Nephron (organoid): Measurements from ENCODE around the gene AMPD3.

Experiments
- H3K27ac Mint-ChIP-seq, 3 experiments: 2 replicates each; pipeline ENCODE4 v1.8.0; 2020; ENCODE audit warnings: mixed read lengths in 3 of 3, mild to moderate bottlenecking in 2 of 3, moderate library complexity in 1 of 3
- H3K27me3 Mint-ChIP-seq: 2 replicates; pipeline ENCODE4 v1.8.0; 2021; ENCODE audit warnings: low read depth, mild to moderate bottlenecking, moderate library complexity, mixed read lengths
- H3K36me3 Mint-ChIP-seq: 2 replicates; pipeline ENCODE4 v1.8.0; 2020; ENCODE audit warnings: low read depth, mixed read lengths
- H3K4me1 Mint-ChIP-seq: 2 replicates; pipeline ENCODE4 v1.8.0; 2020; ENCODE audit warnings: mixed read lengths
- H3K4me3 Mint-ChIP-seq, 3 experiments: 2 replicates each; pipeline ENCODE4 v1.8.0; 2020; ENCODE audit warnings: mild to moderate bottlenecking in 3 of 3, mixed read lengths in 3 of 3, moderate library complexity in 2 of 3
- H3K9me3 Mint-ChIP-seq: 2 replicates; pipeline ENCODE4 v1.8.0; 2020; ENCODE audit warnings: mixed read lengths
- TF ChIP-seq, protein P1 (sequence below), 3 experiments: fragments of 200-600 bp; sonication (generic); IDR thresholded peaks; one replicate each; pipeline ENCODE4 v1.5.0; 2021; ENCODE audit warnings: antibody characterized with exemption in 3 of 3; ENCODE audit not compliant: unreplicated experiment in 3 of 3

The AMPD3 gene

GRCh38 chr11:10454878-10455631 lies at the start of gene AMPD3:
Gene AMPD3 (plus strand): TSS chr11:10455264. CDS start chr11:10461520, 6,256 bp downstream.
- Mint-ChIP-seq H3K4me1 (peaks cover 58% of the 10 kb centered on the region), H3K36me3 (no peaks in the 10 kb centered on the region), H3K27ac (peak within 1 kb of the TSS; percentile 7 to 78 (median 74)), H3K27me3 (peaks cover 37% of the 10 kb centered on the region), H3K9me3 (no peaks in the 10 kb centered on the region), H3K4me3 (peak within 1 kb of the TSS; percentile 74 to 78 (median 74))
- TF ChIP-seq, protein P1, sequence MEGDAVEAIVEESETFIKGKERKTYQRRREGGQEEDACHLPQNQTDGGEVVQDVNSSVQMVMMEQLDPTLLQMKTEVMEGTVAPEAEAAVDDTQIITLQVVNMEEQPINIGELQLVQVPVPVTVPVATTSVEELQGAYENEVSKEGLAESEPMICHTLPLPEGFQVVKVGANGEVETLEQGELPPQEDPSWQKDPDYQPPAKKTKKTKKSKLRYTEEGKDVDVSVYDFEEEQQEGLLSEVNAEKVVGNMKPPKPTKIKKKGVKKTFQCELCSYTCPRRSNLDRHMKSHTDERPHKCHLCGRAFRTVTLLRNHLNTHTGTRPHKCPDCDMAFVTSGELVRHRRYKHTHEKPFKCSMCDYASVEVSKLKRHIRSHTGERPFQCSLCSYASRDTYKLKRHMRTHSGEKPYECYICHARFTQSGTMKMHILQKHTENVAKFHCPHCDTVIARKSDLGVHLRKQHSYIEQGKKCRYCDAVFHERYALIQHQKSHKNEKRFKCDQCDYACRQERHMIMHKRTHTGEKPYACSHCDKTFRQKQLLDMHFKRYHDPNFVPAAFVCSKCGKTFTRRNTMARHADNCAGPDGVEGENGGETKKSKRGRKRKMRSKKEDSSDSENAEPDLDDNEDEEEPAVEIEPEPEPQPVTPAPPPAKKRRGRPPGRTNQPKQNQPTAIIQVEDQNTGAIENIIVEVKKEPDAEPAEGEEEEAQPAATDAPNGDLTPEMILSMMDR (IDR thresholded peaks at IDR 0.05; ENCODE audit: unreplicated experiment in 3 of 3): no peak

DNA sequence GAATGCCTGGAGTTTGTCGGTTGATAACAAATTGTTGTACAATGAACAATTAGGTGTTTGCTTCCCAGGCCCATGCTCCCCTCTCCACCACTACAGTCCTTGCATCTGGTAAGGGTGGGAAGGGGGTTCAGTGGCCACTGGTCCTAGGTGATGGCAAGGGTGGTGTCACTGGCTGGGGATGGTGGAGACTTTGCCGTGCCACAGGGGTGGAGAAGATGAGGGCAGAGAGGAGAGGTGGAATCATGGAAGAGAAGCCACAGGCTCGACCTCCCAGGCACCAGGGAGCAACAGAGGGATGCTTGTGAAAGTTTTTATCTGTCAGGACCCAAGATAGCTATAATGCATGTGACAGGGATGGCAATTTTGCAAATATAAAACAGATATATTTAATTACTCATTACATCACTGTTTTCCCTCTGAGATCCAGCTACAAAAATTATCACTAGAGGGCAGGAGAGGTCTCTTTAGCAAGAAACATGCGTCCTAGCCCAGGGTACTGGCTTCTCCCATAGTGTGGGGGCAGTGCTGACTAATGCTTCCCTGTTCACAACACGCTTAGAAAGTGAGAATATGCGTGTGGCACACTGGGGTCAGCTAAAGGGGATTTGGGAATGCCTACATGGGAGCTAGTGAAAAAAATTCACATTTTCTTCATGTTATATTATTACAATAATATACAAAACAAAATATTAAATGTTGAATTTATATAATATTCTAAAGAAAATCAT lies 49.0 kb upstream of the AMPD3 start:
- Mint-ChIP-seq H3K4me3 (no peak overlapping the region), H3K27ac (peak overlapping the region in 1 of 3 experiments; percentile 19), H3K27me3 (peaks cover 3% of the 10 kb centered on the region), H3K9me3 (no peaks in the 10 kb centered on the region), H3K4me1 (peaks cover 14% of the 10 kb centered on the region), H3K36me3 (no peaks in the 10 kb centered on the region)
- TF ChIP-seq, protein P1 (IDR thresholded peaks at IDR 0.05; ENCODE audit: unreplicated experiment in 3 of 3): peak; percentile 63 to 84 (median 77)

DNA sequence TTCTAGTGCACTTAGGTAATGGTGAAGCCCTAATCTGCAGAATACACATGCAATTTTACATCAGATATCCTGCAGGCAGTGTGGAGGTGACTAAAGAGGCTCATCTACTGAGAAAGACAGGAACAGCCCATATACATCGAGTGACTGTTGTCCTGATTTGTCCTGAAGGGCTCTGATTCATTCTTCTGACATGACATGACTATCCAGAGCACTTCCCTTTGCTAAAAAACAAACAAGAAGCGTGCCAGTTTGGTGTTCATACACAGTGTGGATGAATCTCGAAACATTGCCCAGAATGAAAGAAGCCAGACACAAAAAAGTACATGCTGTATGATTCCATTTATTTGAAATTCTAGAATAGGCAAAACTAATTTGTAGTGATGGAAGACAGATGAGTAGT lies 48.0 kb upstream of the AMPD3 start:
- no peak overlapping the region for H3K4me3 Mint-ChIP-seq
- H3K27ac Mint-ChIP-seq: no peak overlapping the region
- peaks cover 14% of the 10 kb centered on the region for H3K4me1 Mint-ChIP-seq
- H3K36me3 Mint-ChIP-seq: no peaks in the 10 kb centered on the region
- H3K27me3 Mint-ChIP-seq: peaks cover 3% of the 10 kb centered on the region
- no peaks in the 10 kb centered on the region for H3K9me3 Mint-ChIP-seq
- TF ChIP-seq, protein P1 (IDR thresholded peaks at IDR 0.05; ENCODE audit: unreplicated experiment in 3 of 3): no peak

- H3K4me1 Mint-ChIP-seq: peaks cover 14% of the 10 kb centered on the region
- peaks cover 3% of the 10 kb centered on the region for H3K27me3 Mint-ChIP-seq
- peak overlapping the region in 1 of 3 experiments; percentile 5 for H3K27ac Mint-ChIP-seq
- H3K36me3 Mint-ChIP-seq: no peaks in the 10 kb centered on the region
- H3K4me3 Mint-ChIP-seq: no peak overlapping the region
- H3K9me3 Mint-ChIP-seq: peaks cover 1% of the 10 kb centered on the region
- TF ChIP-seq, protein P1 (IDR thresholded peaks at IDR 0.05; ENCODE audit: unreplicated experiment in 3 of 3): no peak
These were observed 47.0 kb upstream of the AMPD3 start for GRCh38 chr11:10407749-10408685.

DNA sequence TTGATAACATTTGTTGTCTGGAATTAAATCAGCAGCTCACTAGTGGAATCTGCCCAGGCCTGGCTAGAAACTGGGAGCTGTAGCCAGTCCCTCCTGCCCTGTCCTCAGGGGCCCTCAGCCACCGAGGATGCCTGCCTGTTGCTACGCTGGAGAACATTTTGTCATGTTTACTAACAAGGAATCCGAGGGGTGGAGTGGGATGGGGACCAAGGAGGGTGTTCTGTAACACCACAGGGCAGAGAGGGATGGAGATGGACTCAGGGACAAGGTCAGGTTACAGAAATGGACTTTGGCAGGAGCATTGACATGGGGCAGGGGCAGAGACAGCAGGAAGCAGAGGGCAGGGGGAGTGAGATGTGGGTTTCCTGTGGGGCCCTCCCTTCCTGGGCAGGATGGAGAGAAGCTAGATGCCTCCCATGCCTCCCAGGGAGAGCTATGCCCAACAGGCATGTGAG lies 45.8 kb upstream of the AMPD3 start:
- Mint-ChIP-seq H3K4me3 (no peak overlapping the region), H3K4me1 (peaks cover 22% of the 10 kb centered on the region), H3K27me3 (peaks cover 3% of the 10 kb centered on the region), H3K9me3 (peaks cover 3% of the 10 kb centered on the region), H3K27ac (no peak overlapping the region), H3K36me3 (no peaks in the 10 kb centered on the region)
- TF ChIP-seq, protein P1 (IDR thresholded peaks at IDR 0.05; ENCODE audit: unreplicated experiment in 3 of 3): no peak
